ENCODE measurements around the gene PCYOX1L.
A peak's percentile ranks its signal among the peaks of the same experiment; 100 is the strongest.

PCYOX1L gene, protein sequence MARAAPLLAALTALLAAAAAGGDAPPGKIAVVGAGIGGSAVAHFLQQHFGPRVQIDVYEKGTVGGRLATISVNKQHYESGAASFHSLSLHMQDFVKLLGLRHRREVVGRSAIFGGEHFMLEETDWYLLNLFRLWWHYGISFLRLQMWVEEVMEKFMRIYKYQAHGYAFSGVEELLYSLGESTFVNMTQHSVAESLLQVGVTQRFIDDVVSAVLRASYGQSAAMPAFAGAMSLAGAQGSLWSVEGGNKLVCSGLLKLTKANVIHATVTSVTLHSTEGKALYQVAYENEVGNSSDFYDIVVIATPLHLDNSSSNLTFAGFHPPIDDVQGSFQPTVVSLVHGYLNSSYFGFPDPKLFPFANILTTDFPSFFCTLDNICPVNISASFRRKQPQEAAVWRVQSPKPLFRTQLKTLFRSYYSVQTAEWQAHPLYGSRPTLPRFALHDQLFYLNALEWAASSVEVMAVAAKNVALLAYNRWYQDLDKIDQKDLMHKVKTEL

DNA sequence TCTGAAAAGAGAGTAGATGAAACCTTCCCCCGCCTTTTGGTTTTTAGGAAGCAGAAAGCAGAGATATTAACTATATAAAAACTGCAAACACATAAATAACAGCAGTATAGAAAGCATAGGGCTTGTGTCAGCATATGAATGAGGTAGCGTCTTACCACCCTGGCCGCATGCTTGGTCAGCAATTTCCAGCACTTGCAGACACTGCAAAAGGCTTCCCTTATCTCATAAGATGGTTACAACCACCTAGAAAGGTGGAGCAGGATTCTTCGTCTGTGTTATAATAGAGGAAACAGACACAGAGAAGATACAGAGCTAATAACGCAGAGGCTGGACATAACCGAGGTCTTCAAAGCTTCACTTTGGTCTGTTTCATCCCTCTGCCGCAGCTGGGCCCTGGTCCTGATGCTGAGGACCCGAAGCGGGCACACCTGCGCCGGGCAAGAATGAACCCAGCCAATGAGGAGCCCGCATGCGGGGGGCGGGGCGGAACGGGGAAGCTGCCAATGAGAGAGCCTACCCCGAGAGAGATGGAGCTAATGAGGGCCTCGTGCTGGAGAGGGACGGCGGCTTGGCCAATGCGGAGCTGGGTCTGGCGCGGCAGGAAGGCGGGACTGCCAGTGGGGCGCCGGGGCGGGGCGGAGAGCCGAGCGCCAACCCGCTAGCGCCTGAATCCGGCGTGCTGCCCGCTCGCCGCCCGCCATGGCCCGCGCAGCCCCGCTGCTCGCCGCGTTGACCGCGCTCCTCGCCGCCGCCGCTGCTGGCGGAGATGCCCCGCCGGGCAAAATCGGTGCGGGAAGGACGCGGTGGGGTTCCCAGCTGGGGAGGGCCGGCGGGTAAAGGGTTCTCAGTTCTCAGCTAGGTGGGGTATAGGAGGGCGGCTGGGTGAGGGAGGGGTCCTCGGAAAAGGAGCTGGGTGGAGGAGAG is at the start of gene PCYOX1L:
TSS of gene PCYOX1L (plus strand) at position 677 of the 924 bp plus-strand sequence. CDS start at position 700, 23 bp downstream.
- peak; percentile 95 for DNase-seq

DNA sequence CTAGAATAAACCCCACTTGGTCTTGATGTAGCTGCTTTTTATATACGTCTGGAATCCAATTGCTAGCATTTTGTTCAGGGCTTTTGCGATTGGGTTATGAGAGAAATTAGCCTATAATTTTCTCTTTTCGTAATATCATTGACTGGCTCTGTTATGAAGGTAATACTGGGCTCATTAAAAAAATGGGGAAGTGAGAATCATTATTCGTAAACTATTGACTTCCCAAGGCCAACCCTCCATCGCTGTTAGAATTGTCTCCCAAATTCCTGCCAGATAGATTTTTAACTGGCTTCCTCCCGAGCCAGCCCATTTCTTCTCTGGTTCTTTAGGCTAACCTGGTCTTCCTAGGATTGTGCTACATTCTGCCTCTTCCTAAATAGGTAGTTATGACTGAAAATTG is 48.5 kb upstream of the PCYOX1L start:
- no peak for DNase-seq

DNA sequence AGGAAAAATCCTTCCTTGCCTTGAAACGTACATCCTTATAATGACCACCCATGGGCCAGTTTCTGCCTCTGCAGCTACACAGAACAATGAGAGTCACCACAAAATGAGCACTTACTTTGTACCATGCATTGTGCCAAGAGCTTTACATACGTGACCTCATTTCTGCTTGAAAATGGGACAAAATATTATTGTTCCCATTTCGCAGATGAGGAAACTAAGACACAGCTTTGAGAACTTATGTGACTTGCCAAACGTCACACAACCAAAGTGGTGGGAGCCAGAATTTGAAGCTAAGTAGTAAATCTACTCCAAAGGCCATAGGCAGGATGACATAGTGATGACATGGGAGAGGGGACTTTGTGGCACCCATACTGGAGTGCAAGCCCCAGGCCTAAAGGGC is 47.4 kb upstream of the PCYOX1L start:
- no peak for DNase-seq

DNA sequence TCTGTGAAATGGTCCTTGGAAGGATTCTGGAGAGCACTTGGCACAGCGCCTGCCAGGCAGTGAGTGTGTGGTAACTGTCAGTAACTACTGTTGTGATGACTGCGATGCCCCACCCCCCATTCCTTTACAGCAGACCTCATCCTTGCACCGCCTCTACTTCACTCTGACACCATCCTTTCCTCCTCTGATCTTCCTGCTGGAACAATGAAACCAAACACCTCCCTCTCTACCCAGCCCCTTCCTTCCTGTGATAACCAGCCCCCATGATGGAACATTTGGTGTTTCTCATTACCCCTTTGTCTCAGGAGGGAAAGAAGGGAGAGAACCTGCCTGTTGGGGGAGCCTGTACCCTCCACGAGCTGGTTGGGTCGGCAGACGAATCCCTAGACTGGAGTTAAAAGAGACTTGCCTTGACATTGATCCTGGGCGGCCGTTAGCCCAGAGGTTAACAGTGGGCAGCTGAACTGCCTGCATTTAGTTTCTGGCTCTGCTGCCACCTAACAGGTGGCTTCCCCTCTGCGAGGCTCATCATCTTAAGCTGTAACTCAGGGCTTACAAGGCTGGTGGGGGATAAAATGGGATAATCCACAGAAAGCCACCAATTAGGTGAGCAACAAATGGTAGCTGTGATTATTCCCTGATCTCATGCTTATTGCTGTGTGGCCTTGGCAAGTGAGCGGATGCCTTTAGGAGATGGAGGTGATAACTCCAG is 46.7 kb upstream of the PCYOX1L start:
- peak; percentile 79 for DNase-seq

DNA sequence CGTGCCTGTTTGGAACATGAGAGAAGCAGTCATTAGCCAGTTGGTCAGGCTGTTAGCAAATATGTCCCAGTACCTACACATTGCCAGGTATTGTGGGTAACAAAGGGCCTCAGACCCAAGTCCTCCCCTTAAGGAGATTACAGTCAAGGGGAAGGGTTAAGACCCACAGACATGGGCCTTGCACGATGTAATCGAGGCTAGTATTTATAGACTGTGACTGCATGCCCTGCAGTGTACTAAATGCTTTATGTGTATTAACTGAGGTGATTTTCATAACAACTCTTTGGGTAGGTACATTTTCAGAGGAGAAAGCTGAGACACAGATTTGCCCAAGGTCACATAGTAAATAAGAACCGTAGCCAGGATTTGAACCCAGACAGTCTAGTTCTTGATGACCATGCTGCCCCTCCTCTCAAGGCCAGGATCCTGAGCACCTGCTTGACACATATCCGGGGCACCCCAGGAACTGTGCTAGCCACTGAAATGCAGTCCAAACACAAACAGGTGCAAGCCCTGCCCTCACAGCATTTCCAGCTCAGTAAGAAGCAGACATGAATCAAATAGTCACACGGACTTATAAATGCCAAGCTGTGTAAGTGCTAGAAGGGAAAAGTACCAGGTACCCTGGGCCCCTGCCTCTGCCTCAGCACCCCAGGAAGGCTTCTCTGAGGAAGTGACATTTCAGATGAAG is 44.5 kb upstream of the PCYOX1L start:
- no peak for DNase-seq

DNA sequence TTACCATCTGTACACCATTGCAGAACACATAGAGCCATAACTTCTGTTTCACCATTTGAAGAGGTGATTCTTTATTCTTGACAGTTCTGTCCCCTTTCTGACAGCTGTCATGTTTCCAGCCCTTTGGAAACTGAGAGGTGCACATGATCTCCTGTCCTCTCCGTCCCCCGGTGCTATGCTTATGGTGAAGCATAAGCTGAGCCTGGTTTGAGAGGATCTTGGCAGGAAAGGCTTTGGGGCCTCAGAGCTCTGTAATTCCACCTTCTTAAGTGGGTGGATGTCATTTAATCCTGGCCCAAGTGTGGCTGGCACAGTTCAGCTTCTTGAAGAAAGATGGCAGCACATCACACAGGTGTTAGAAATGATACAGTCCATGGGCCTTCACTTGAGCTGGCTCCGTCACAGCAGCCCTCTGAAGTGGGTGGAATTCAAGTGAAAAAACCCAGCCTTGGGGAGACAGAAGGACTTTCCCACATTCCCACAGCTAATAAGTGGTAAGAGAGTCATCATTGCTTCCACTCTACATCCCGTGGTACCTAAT is 43.2 kb upstream of the PCYOX1L start:
- no peak for DNase-seq

DNA sequence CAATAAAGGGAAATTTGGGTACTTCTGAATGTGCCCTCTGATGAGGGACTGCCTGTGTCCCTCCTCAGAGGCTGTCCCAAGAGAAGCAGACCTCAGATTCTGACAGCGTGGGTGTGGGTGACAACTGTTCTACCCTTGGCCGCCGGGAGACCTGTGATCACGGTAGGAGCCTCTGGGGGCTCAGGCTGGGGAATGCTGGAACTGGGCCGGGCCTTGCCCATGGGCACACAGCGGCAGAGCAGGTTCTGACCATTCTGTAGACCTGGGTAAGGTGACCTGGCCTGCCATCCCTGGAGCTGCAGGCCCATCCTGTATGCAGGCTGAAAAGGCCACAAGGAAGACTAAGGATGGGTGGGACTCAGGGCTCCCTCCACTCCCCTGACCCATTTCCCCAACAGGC is 42.1 kb upstream of the PCYOX1L start:
- DNase-seq = no peak

DNA sequence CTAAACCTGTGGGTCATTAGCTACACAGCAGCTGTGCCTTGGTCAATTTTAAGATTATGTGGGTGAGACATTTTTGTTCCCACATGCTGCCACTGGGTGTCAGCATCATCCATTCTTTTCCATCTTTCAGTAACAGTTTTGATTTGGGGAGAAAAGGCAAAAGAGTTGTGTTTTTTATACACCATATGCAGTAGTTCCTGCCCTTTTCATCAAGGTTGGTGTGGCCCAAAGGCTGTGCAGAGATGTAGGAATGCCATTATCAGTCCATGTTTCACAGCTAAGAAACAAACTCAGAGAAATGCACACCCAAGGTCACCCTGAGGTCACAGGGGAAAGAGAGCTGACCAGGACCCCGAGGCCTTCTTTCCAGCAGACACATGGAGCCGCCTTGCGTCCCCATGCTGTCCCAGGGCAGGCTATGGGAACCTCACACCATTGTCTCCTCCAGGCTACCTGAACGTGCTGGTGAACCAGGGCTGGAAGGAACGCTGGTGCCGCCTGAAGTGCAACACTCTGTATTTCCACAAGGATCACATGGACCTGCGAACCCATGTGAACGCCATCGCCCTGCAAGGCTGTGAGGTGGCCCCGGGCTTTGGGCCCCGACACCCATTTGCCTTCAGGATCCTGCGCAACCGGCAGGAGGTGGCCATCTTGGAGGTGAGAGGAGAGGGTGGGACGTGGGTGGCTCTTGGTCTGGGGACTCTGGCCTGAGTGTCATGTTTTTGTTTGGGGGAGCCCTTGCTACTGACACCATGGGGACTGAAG is 40.4 kb upstream of the PCYOX1L start:
- DNase-seq = peak; percentile 60

DNA sequence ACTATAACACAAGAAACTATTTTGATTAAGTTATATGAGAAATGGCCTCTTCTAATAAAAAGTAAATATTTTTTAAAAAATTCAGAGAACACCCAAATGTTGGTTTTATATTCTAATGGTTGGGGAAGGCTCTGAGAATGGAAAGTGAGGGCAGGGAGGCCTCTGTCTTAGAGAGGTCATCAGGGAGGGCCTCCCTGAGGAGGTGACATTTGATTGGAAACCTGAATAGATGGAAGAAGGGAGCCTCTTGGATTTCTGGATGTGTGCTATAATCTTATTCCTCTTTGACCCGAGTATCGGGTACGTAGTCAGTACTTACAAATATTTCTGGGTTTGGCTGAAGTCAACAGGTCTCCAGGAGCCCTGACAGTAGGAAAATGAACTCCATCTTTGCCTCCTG is 38.7 kb upstream of the PCYOX1L start:
- no peak for DNase-seq

DNA sequence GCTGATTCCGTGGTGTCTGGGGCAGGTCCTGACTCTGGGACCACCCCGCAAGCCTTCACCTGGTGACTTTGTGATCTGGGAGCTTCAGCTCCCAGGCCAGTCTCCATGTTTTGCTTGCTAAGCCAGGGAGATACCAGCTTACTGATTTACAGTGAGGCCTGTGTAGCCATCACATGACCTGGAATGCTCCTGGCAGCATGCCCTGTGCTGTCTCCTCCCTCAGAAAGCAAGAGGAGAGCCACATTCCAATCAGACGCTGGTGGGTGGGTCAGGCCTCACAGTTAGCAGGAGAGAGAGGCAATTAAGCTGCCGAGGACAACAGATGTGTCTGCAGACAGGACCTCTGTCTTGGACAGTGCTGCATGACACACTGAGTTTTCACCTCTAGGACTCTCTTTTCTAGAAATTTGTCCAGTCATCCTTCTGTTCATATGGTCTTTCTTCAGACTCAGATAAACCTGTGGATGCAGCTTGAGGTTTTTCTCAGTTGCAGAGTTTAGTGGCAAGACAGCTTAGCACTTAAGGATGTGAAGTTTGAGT is 37.0 kb upstream of the PCYOX1L start:
- DNase-seq = peak; percentile 96

DNA sequence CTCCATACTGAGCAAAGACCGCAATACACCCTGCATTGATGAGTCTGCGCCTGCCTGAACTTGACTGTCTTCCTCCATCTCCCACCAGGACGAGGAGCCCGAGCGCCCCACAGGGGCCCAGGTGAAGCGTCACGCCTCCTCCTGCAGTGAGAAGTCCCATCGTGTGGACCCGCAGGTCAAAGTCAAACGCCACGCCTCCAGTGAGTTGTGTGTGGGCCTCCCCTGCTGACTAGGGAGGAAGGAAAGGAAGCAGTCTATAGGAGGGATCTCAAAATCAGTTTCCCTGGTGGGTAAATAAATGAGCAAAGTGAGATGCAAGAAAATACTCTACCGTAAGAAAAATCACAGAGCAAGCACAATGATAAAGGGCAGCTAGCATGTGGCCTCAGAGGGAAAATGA is 35.3 kb upstream of the PCYOX1L start:
- no peak for DNase-seq

DNA sequence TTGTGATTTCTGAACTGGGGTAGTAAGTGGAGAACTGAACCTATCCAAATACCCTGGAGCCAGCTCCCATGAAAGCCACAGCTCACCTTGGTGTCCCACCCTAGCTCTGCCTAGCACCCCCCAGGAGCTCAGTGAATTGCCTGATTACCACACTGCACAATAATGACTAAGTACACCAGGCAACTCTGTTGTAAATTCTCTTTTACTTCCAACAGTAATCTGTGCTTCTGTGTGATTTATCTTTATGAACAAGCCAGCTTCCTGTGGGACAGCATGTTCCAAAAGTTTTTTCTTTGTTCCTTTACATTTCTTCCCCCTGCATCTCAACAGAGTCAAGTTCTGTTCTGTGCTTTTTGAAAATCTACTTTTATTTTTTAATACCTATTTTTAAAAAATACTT is 34.6 kb upstream of the PCYOX1L start:
- DNase-seq = peak; percentile 25

DNA sequence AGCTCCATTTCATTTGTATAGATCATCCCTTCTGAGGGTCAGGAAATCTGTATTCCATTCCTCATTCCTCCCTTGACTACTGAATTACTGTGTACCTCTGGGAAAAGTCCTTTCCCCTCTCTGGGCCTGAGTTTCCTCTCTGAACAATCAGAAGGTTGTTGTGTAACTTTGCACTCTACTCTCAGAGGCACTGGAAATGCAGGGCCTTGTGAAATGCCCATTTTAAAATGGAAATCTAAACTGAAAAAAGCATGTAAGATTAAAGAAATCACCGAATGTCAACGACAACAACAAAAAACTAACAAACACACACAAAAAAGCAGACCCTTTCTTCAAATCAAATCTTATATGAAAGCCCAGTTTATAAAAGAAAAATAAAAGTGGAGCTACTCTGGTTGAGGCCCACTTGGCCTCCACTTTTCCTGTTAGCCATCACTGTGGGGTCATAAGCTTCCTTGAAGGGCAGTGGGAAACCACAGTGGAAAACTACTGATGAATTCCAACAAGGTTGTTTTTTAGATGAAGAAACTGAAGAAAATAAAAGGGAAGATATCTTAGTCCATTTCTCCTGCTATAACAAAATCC is 34.1 kb upstream of the PCYOX1L start:
- DNase-seq = peak; percentile 17

DNA sequence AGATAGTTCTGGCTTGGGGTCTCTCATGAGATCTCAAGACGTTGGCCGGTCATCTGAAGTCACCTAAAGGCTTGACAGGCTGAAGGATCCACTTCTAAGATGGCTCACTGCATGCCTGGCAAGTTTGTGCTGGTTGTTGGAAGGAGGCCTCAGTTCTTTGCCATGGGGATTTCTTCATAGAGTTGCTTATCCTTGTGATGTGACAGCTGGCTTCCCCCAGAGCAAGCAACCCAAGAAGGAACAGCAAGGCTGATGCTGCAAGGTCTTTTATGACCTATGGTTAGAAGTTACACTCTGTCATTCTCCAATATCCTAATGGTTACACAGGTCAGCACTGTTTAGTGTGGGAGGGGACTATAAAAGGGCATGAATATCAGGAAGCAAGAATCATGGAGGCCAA is 33.2 kb upstream of the PCYOX1L start:
- no peak for DNase-seq

DNA sequence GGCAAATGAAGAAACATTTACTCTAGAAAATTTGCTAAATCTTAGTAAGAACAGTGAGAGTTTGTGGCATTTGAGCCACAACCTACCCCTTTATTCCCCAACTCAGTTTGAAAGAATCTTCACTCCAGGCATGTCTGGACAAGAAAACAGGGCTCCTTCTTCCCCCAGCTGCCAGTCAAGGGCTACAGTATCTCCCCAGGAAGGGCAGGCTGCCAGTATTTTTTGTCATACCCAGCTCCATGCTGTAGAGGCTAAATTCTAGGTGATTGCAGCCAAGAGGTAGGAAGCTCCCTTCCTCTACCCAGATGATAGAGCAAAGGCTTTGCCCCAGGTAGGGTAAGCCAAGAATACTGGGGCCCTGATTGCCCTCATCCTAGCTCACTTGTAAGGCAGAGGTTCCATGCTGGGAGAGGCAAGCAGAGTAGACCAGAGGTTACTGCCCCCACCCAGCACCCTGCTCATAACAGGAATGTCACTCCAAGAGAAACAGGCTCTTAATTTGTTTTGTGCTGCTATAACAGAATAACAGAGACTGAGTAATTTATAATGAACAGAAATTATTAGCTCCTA is 32.6 kb upstream of the PCYOX1L start:
- peak; percentile 32 for DNase-seq

DNA sequence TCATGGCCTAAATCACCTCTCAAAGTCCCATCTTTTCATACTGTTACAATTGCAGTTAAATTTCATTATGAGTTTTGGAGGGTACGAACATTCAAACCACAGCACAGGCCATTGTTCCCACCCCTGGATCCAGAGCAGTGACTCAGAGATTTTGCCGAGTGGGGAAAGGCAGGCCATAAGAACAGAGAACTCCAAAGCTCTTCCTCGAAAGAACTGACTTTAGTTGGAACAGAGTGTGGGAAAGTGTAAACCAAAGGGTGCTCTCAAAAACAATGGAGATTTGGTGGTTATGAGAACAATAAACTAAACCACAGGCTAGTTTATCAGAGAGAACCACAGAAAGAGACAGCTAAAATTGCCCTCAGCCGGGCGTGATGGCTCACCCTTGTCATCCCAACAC is 32.0 kb upstream of the PCYOX1L start:
- no peak for DNase-seq

DNA sequence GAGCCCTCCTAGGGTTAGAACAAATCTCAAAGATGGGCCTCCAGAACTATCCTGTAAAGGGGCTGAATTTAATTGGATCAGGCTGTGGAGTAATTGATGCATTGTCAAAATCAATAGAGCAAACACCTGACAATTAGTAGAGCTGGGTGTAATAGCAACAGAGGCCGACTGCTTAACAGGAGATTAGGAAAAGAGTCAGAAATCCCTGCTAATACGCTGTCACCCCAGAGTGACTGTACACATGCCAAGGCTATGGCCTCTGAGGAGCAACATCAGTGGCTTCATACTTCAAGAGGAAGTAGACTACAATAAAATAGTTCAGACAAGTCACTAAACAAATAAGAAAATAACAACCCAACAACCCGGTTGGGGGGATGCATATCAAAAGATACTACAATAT is 31.2 kb upstream of the PCYOX1L start:
- DNase-seq = no peak

DNA sequence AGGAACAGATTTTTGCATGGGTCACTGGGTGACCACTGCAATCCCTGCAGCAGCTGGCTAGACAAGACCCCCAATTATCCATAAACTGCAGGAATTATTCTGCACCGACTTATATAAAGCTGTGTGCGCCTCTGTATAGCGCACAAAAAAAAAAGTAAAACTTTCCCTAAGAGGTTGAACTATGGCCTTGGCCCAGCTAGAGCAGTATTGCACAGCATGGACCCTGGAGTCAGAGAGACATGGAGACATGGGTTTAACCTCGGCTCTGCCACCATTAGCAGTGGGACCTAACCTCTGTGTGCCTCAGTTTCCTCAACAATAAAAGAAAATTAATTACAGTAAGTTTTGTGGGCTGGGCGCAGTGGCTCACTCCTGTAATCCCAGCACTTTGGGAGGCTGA is 29.7 kb upstream of the PCYOX1L start:
- no peak for DNase-seq

DNA sequence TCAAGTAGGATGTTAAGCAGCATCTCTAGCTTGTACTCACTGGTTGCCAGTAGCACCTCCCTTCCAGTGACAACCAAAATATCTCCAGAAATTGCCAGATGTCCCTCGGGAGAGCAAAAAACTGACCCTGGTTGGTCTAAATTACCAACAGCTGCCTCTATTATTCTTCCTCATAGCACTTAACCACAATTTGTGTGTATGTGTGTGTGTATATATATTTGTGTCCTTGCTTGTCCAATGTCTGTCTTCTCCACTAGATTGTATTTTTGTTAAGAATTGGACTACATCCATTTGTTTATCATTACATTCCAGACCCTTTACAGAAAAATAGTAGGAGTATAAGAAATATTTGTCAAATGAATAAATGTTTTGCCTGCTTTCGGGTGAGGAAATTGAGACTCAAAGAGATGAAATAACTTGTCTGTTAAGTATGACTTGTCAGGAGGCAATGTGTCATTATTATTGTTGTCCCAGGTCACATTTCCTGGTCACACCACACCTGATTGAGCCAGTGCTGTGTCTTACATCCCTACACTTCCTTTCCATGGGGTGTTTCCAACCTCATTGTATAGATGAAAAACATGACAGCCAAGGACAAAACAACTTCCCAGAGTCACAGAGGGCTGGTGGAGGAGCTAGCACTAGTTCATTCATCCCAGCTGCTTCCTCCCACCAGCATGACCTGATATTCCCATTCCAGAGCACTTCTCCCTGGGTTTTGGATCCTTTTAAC is 24.0 kb upstream of the PCYOX1L start:
- no peak for DNase-seq

DNA sequence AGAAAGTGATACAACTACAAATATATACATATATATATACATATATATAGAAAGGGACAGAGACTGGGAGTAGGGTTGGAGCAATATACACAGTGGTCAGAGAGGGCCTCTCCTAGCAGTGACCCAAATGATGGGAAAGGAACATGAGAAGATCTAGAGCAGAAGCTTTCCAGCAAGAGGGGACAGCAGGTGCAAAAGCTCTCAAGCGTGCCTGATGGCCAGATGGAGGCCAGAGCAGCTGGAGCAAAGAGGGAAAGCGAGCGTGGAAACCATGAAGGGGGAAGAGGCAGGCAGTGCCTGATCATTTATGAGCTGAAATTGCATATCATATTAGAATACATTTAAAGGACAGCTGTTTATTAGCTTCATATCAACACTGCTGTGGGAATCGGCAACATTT is 20.1 kb upstream of the PCYOX1L start:
- DNase-seq = no peak
